ENCODE data around the gene TEX2. TPM values are rescaled to one million over a fixed set of nuclear protein-coding genes. Genes with fewer than 3 reads are reported as not detected.

Gene TEX2
- total and polyA plus RNA-seq, 2 experiments from 2014 or later = 7.5 to 17.7 TPM

- no peak for ATAC-seq
- Mint-ChIP-seq H3K36me3 (ENCODE audit: low read depth) (no peaks in the 10 kb centered on the region; the same call in 2 of the 3 replicates), H3K4me1 (peaks cover 2% of the 10 kb centered on the region; the same call in 2 of the 3 replicates), H3K4me3 (no peak overlapping the region), H3K27me3 (ENCODE audit: insufficient read depth, low read depth, poor library complexity) (peaks cover 3% of the 10 kb centered on the region), H3K9me3 (no peaks in the 10 kb centered on the region), H3K27ac (no peak overlapping the region)
- Histone ChIP-seq H3K4me1 (ENCODE audit: insufficient read depth) (no peaks in the 10 kb centered on the region), H3K79me2 (replicated peaks; ENCODE audit: insufficient read depth) (no peaks in the 10 kb centered on the region), H3K36me3 (ENCODE audit: insufficient read depth) (no peaks in the 10 kb centered on the region), H3F3A (replicated peaks; ENCODE audit: low read depth) (no peaks in the 10 kb centered on the region), H3K4me3 (no peak overlapping the region), H4K20me1 (replicated peaks; ENCODE audit: insufficient read depth) (no peaks in the 10 kb centered on the region), H3K27me3 (ENCODE audit: insufficient read depth) (no peaks in the 10 kb centered on the region), H3K4me2 (no peak overlapping the region), H3K9me2 (ENCODE audit: insufficient read depth) (no peaks in the 10 kb centered on the region), H3K27ac (ENCODE audit: low read depth) (no peak overlapping the region), H2AFZ (no peak overlapping the region)
- no peak for DNase-seq (ENCODE audit: low spot score)
- no peak for TF ChIP-seq ZNF331 (CRISPR knock-in tag; IDR thresholded peaks at IDR 0.05; ENCODE audit: low read depth)
- no peak for TF ChIP-seq NANOG (IDR thresholded peaks at IDR 0.05; ENCODE audit: borderline replicate concordance)
- TF ChIP-seq REST (IDR thresholded peaks at IDR 0.05; ENCODE audit: unreplicated experiment) = no peak
- no peak for TF ChIP-seq CTCF (conservative IDR thresholded peaks at IDR 0.05; ENCODE audit: low read depth in 2 of 2)
- no peak for TF ChIP-seq ETS1 (IDR thresholded peaks at IDR 0.05)
- no peak for TF ChIP-seq ZNF114 (CRISPR knock-in tag; IDR thresholded peaks at IDR 0.05)
- no peak for TF ChIP-seq EZH2phosphoT487 (IDR thresholded peaks at IDR 0.05; ENCODE audit: unreplicated experiment)
- TF ChIP-seq EZH2 (IDR thresholded peaks at IDR 0.05; ENCODE audit: low read depth, unreplicated experiment) = no peak
These were observed 75.0 kb downstream of the TEX2 start for GRCh38 chr17:64188088-64188487.
